Measurements from ENCODE around the gene ZNF432.
A peak's percentile ranks its signal among the peaks of the same experiment; 100 is the strongest.

The ZNF432 gene

DNA sequence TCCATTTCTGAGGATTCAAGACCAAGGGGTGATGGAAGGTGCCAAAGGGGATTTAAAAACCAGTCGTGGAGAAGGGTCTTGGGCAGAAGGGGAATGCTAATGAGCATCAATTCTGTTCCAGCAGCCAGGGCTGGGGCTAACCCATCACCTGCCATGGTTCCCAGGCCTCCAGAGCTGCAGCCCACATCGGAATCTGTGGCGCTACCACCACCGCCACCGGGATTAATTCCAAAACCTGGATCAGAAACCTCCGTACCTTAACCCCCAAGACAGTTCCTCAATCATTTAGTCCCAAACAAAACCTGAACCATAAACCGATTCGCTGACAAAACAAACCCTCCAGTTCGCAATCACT, 41.2 kb downstream of the ZNF432 start:
- no peak for TF ChIP-seq CTCF (IDR thresholded peaks at IDR 0.05; ENCODE audit: low read depth, low read length, missing control alignments)
- peak overlapping the region; percentile 87 for H3K4me3 ChIP-seq (replicated peaks; ENCODE audit: low read depth, low read length)
- DNase-seq (ENCODE audit: extremely low read depth, low read depth): no peak

GRCh38 chr19:51994048-51994644, 54.5 kb downstream of the ZNF432 start:
- H3K4me3 ChIP-seq (replicated peaks; ENCODE audit: low read depth, low read length): no peak overlapping the region
- TF ChIP-seq CTCF (IDR thresholded peaks at IDR 0.05; ENCODE audit: low read depth, low read length, missing control alignments): no peak
- no peak for DNase-seq (ENCODE audit: extremely low read depth, low read depth)

DNA sequence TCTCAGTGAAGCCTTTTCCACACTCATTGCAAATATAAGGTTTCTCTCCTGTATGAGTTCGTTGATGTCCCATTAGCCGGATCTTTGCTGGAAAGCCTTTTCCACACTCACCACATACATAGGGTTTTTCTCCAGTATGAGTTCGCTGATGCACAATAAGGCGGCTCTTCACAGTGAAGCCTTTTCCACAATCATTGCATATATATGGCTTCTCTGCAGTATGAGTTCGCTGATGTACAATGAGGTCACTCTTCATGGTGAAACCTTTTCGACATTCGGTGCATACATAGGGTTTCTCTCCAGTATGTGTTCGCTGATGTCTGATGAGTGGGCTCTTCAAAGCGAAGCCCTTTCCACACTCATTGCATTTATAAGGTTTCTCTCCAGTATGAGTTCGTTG, 55.2 kb downstream of the ZNF432 start:
- TF ChIP-seq CTCF (IDR thresholded peaks at IDR 0.05; ENCODE audit: low read depth, low read length, missing control alignments): no peak
- H3K4me3 ChIP-seq (replicated peaks; ENCODE audit: low read depth, low read length): no peak overlapping the region
- no peak for DNase-seq (ENCODE audit: extremely low read depth, low read depth)

DNA sequence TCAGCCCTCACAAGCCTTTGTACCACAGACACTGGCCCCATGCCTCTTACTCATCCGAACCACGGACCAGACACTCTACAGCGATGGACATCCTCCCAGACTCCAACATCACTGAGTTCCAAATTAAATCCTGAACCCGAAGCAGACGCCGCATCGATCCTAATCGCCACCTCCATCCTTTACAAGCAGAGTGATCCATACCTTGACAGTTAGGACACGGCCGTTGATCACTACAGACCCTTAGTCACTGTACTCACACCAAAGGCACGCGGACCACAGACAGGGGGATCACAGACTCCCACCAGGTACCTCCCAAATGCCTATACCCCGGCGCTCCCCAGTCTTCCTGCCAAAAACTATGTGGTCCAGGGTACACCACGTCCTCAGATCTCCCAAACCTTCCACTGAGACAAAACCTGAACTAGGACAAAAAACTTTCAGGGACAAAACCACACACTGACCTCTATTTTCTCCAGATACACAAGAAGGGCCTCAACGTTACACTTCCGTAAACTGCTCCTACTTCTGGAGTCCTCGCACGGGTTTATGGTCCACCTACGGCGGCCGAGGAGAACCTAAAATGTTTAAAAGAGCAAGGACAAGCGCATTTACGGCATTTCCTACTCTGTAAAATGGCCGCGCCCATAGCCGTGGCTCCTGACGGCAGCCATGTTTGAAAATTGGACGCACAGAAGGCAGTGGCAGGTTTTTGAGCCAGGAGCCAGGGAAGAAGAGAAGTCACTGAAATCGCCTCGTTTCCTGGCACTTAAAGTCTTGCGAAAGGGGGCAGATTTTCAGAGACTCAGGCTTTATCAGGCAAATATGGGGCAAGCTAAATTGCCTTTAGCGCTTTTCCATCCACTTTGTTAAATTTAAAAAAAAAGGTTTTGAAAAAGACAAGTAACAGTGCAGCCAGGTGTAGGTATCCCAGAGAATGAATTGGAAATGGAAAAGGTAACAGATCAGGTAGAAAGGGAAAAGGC, 62.0 kb downstream of the ZNF432 start, which contains the start of gene ZNF350:
Gene ZNF350, minus strand, starts transcription at position 532 of the 983 bp plus-strand sequence. CDS start 12,480 bp downstream, outside the sequence.
- H3K4me3 ChIP-seq (replicated peaks; ENCODE audit: low read depth, low read length): peak within 1 kb of the TSS; percentile 74
- peak; percentile 82 for DNase-seq (ENCODE audit: extremely low read depth, low read depth)
- TF ChIP-seq CTCF (IDR thresholded peaks at IDR 0.05; ENCODE audit: low read depth, low read length, missing control alignments): no peak

DNA sequence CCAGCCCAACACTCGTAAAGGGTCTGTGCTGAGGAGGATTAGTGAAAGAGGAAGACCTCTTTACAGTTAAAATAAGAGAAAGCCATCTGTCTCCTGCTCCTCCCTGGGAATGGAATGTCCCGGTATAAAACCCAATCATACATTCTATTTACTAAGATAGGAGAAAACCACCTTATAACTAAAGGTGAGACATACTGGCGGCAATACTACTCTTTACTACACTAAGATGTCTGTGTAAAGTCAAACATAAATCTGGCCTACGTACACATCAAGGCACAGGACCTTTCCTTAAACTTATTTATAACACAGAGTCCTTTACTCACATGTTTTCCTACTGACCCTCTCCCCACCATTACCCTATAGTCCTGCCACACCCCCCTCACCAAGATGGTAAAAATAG, 65.3 kb downstream of the ZNF432 start:
- no peak for DNase-seq (ENCODE audit: extremely low read depth, low read depth)
- no peak overlapping the region for H3K4me3 ChIP-seq (replicated peaks; ENCODE audit: low read depth, low read length)
- no peak for TF ChIP-seq CTCF (IDR thresholded peaks at IDR 0.05; ENCODE audit: low read depth, low read length, missing control alignments)

All from HFF-Myc (cell line).